Measurements from ENCODE around the gene AGAP1.

DNA sequence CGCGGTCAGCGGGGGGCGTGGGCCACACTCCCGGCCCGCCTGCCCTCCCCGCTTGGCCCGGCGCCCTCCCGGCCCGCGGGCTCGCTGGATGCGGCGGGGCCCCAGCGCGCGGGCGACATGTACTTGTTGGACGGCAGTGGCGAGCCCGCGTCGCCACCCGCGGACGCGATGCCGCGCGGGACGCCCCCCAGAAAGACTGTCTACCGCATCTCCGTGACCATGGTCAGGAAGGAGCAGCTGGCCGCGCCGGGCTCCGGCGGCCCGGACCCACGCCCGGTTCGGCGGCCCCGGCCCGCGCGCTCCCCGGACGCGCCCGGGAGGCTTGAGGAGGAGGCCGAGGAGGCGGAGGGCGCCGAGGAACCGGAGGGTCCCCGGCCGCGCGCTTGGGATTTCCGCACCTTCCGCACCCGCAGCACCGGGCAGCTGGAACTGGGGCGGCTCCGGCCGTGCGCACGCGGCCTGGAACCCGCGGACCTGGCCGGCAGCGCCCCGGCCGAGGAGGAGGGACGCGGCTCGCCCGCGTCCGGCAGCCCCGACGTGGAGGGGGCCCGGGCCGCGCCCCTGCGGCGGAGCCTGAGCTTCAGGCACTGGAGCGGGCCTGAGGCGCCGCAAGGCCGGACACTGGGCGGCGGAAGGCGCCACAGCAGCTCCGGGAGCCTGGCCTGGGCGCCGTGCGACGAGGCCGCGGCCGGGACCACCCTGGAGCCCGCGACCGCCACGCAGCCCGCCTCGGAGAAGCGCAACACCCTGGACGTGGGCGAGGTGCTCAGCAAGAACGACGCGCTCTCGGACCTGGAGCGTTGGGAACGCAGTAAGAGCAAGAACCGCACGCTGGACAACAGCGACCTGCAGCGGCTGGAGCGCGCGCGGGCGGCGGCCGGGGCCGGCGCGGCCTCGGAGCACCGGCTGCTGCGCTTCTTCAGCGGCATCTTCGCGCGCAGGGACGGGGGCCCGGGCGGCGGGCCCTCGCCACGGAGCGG, 176.4 kb downstream of the AGAP1 start:
- TF ChIP-seq, protein P1, sequence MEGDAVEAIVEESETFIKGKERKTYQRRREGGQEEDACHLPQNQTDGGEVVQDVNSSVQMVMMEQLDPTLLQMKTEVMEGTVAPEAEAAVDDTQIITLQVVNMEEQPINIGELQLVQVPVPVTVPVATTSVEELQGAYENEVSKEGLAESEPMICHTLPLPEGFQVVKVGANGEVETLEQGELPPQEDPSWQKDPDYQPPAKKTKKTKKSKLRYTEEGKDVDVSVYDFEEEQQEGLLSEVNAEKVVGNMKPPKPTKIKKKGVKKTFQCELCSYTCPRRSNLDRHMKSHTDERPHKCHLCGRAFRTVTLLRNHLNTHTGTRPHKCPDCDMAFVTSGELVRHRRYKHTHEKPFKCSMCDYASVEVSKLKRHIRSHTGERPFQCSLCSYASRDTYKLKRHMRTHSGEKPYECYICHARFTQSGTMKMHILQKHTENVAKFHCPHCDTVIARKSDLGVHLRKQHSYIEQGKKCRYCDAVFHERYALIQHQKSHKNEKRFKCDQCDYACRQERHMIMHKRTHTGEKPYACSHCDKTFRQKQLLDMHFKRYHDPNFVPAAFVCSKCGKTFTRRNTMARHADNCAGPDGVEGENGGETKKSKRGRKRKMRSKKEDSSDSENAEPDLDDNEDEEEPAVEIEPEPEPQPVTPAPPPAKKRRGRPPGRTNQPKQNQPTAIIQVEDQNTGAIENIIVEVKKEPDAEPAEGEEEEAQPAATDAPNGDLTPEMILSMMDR (IDR thresholded peaks at IDR 0.05), result peak; percentile 62
- TF ChIP-seq EZH2 (IDR thresholded peaks at IDR 0.05) (peak; percentile 22), EZH2phosphoT487 (IDR thresholded peaks at IDR 0.05) (no peak)

Measured in neural progenitor cell (in vitro differentiated cells).